Measurements from ENCODE around the gene PPP1R7.
A peak's percentile ranks its signal among the peaks of the same experiment; 100 is the strongest.
"Not testable (repeated sequence)": the region's sequence is repeated elsewhere in the genome, so short reads cannot be mapped to it uniquely, and the experiment has no call there.

The PPP1R7 gene

GRCh38 chr2:241177526-241178334, 27.5 kb downstream of the PPP1R7 start:
- no peak for DNase-seq

GRCh38 chr2:241178961-241179360, 28.7 kb downstream of the PPP1R7 start:
- no peak for DNase-seq

GRCh38 chr2:241179899-241180298, 29.6 kb downstream of the PPP1R7 start:
- peak; percentile 49 for DNase-seq

GRCh38 chr2:241180495-241180894, 30.2 kb downstream of the PPP1R7 start:
- DNase-seq: no peak

GRCh38 chr2:241182126-241182525, 31.9 kb downstream of the PPP1R7 start:
- no peak for DNase-seq

GRCh38 chr2:241182531-241183133, 32.4 kb downstream of the PPP1R7 start:
- no peak for DNase-seq

- no peak for DNase-seq
Measured at GRCh38 chr2:241183221-241183620, 33.0 kb downstream of the PPP1R7 start.

- no peak for DNase-seq
Measured at GRCh38 chr2:241184901-241185300, 34.6 kb downstream of the PPP1R7 start.

- DNase-seq: no peak
Measured at GRCh38 chr2:241185961-241186360, 35.7 kb downstream of the PPP1R7 start.

GRCh38 chr2:241187101-241187917, 37.0 kb downstream of the PPP1R7 start:
- no peak for DNase-seq

GRCh38 chr2:241187918-241188234, 37.6 kb downstream of the PPP1R7 start:
- DNase-seq: no peak

- no peak for DNase-seq
Measured at GRCh38 chr2:241188361-241189092, 38.3 kb downstream of the PPP1R7 start, which contains the start of gene ANO7. Gene ANO7 (plus strand): TSS chr2:241188677. CDS start chr2:241190064, 1,387 bp downstream.

- no peak for DNase-seq
Measured at GRCh38 chr2:241189093-241189855, 39.0 kb downstream of the PPP1R7 start.

- DNase-seq: no peak
Measured at GRCh38 chr2:241189856-241190201, 39.6 kb downstream of the PPP1R7 start.

- no peak for DNase-seq
Measured at GRCh38 chr2:241190291-241190981, 40.2 kb downstream of the PPP1R7 start.

GRCh38 chr2:241191081-241191480, 40.8 kb downstream of the PPP1R7 start:
- no peak for DNase-seq

- no peak for DNase-seq
Measured at GRCh38 chr2:241193271-241193670, 43.0 kb downstream of the PPP1R7 start.

GRCh38 chr2:241194811-241195210, 44.5 kb downstream of the PPP1R7 start:
- DNase-seq: no peak

- DNase-seq: no peak
Measured at GRCh38 chr2:241195506-241196130, 45.4 kb downstream of the PPP1R7 start.

- DNase-seq: not testable (repeated sequence)
Measured at GRCh38 chr2:241197246-241197645, 47.0 kb downstream of the PPP1R7 start.

- no peak for DNase-seq
Measured at GRCh38 chr2:241197947-241198346, 47.7 kb downstream of the PPP1R7 start.

Measured in stimulated activated CD4-positive, alpha-beta T cell treated with anti-CD3 and anti-CD28 coated beads, Interleukin-15, amount 100 ng/mL, for 24 hours (primary cell).